Measurements from ENCODE around the gene LMCD1.

LMCD1 gene

DNA sequence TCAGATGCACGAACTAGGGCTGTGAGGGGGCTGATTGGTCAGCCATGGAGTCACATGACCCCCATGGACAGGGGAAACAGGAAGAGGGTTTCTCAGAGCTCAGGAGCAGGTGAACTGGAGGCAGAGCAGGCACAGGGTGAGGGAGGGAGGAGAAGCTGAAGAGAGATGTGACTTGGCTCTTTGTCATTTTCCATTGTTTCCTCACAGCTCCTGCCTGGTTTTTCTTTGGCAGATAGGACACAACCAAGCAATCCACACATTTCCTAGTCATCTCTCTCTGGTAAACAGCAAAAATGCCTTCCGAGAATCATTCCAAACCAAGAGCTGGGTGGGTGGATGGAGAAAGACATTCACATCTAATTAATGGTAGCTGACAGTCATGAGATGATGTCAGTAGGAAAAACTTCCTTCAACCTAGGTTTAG lies 43.4 kb upstream of the LMCD1 start:
- no peak overlapping the region for H3K4me2 ChIP-seq (ENCODE audit: low read length)
- no peaks in the 10 kb centered on the region for H3K4me1 ChIP-seq (ENCODE audit: insufficient read depth, low read length, severe bottlenecking)

DNA sequence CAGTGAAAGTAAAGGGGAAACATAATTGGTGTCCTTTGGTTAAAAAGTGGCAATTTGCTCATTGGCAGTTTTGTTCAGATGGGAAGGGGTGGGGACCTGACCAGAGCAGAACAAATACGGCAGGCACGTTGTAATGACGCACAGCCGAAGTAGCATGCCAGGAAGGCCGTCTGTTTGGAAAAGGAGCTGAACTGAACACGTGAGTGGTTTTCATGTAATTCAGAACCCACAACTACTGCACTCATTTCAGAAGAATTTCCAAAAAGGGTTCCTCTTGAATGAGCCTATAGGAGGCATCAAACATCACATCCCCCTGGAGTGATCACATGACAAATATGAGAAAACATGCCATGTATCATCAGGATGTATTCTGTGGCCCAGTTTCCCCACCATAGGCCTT lies 42.9 kb upstream of the LMCD1 start:
- Histone ChIP-seq H4K20me1 (ENCODE audit: insufficient read depth, low read length) (no peaks in the 10 kb centered on the region), H3K27ac (ENCODE audit: low read depth, low read length, poor library complexity, severe bottlenecking) (no peak overlapping the region), H3K27me3 (ENCODE audit: insufficient read depth, low read length) (no peaks in the 10 kb centered on the region), H2AFZ (ENCODE audit: low read length) (no peak overlapping the region), H3K9me2 (ENCODE audit: low read depth, low read length) (no peaks in the 10 kb centered on the region), H3K9ac (ENCODE audit: low read length) (no peak overlapping the region), H3K36me3 (ENCODE audit: insufficient read depth, low read length) (no peaks in the 10 kb centered on the region), H3F3A (ENCODE audit: insufficient read depth, low read length) (no peaks in the 10 kb centered on the region), H3K79me2 (ENCODE audit: insufficient read depth, low read length) (no peaks in the 10 kb centered on the region), H3K4me1 (ENCODE audit: insufficient read depth, low read length, severe bottlenecking) (no peaks in the 10 kb centered on the region), H3K4me2 (ENCODE audit: low read length) (no peak overlapping the region), H3K9me3 (ENCODE audit: low read length) (no peaks in the 10 kb centered on the region), H3K4me3 (ENCODE audit: low read depth, low read length, poor library complexity, severe bottlenecking) (no peak overlapping the region)
- TF ChIP-seq EZH2 (IDR thresholded peaks at IDR 0.05; ENCODE audit: borderline replicate concordance, low read length) = no peak
- TF ChIP-seq, protein P1, sequence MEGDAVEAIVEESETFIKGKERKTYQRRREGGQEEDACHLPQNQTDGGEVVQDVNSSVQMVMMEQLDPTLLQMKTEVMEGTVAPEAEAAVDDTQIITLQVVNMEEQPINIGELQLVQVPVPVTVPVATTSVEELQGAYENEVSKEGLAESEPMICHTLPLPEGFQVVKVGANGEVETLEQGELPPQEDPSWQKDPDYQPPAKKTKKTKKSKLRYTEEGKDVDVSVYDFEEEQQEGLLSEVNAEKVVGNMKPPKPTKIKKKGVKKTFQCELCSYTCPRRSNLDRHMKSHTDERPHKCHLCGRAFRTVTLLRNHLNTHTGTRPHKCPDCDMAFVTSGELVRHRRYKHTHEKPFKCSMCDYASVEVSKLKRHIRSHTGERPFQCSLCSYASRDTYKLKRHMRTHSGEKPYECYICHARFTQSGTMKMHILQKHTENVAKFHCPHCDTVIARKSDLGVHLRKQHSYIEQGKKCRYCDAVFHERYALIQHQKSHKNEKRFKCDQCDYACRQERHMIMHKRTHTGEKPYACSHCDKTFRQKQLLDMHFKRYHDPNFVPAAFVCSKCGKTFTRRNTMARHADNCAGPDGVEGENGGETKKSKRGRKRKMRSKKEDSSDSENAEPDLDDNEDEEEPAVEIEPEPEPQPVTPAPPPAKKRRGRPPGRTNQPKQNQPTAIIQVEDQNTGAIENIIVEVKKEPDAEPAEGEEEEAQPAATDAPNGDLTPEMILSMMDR (IDR thresholded peaks at IDR 0.05; ENCODE audit: low read length) = no peak

More for the DNA sequence above, 43.4 kb upstream of the LMCD1 start:
- H3K4me3 ChIP-seq (ENCODE audit: low read depth, low read length, poor library complexity, severe bottlenecking) = no peak overlapping the region
- no peaks in the 10 kb centered on the region for H3K27me3 ChIP-seq (ENCODE audit: insufficient read depth, low read length)
- TF ChIP-seq, protein P1 (IDR thresholded peaks at IDR 0.05; ENCODE audit: low read length) = no peak
- TF ChIP-seq EZH2 (IDR thresholded peaks at IDR 0.05; ENCODE audit: borderline replicate concordance, low read length) = no peak
- no peaks in the 10 kb centered on the region for H3K36me3 ChIP-seq (ENCODE audit: insufficient read depth, low read length)
- no peaks in the 10 kb centered on the region for H3K9me3 ChIP-seq (ENCODE audit: low read length)
- no peak overlapping the region for H3K9ac ChIP-seq (ENCODE audit: low read length)
- no peaks in the 10 kb centered on the region for H4K20me1 ChIP-seq (ENCODE audit: insufficient read depth, low read length)
- no peaks in the 10 kb centered on the region for H3F3A ChIP-seq (ENCODE audit: insufficient read depth, low read length)
- H3K27ac ChIP-seq (ENCODE audit: low read depth, low read length, poor library complexity, severe bottlenecking) = no peak overlapping the region
- no peaks in the 10 kb centered on the region for H3K79me2 ChIP-seq (ENCODE audit: insufficient read depth, low read length)
- H3K9me2 ChIP-seq (ENCODE audit: low read depth, low read length) = no peaks in the 10 kb centered on the region
- no peak overlapping the region for H2AFZ ChIP-seq (ENCODE audit: low read length)

DNA sequence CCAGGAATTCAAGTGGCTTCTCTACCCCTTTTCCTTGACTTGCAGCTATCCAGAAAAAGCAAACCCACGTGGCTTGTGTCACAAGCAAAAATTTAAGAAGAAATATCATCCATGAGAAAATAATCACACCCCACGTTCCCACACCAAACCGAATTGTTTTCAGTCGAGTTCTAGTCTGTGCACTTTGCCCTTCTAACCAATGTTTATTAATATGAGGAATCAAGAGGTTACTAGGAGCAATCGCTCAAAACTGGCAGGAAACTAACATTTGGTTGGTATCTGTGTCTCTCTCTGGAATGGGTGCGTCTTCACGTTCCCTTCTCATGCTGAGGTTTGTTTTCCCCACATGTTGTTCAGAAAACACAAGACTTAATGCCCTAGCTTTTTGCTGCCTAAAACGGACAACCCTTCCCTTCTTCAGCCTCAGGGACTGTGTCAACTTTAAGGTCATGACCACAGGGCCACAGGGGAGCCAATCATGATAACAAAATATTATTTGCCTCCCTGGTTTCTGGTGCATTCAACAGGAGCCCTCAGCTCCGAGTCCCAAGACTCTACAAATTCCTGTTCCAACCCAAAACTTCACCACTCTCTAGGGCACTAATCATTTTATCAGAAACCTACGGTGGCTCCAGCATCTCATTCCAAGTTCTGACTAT lies 41.4 kb upstream of the LMCD1 start:
- H3K9me2 ChIP-seq (ENCODE audit: low read depth, low read length) = no peaks in the 10 kb centered on the region
- TF ChIP-seq EZH2 (IDR thresholded peaks at IDR 0.05; ENCODE audit: borderline replicate concordance, low read length) = no peak
- TF ChIP-seq, protein P1 (IDR thresholded peaks at IDR 0.05; ENCODE audit: low read length) = no peak
- H3F3A ChIP-seq (ENCODE audit: insufficient read depth, low read length) = no peaks in the 10 kb centered on the region

More for the DNA sequence above, 41.4 kb upstream of the LMCD1 start:
- H2AFZ ChIP-seq (ENCODE audit: low read length) = no peak overlapping the region
- no peaks in the 10 kb centered on the region for H3K27me3 ChIP-seq (ENCODE audit: insufficient read depth, low read length)
- H3K9ac ChIP-seq (ENCODE audit: low read length) = no peak overlapping the region
- H3K9me3 ChIP-seq (ENCODE audit: low read length) = no peaks in the 10 kb centered on the region
- H3K4me1 ChIP-seq (ENCODE audit: insufficient read depth, low read length, severe bottlenecking) = no peaks in the 10 kb centered on the region
- H3K79me2 ChIP-seq (ENCODE audit: insufficient read depth, low read length) = no peaks in the 10 kb centered on the region
- no peak overlapping the region for H3K27ac ChIP-seq (ENCODE audit: low read depth, low read length, poor library complexity, severe bottlenecking)
- no peak overlapping the region for H3K4me2 ChIP-seq (ENCODE audit: low read length)
- H3K4me3 ChIP-seq (ENCODE audit: low read depth, low read length, poor library complexity, severe bottlenecking) = no peak overlapping the region
- H3K36me3 ChIP-seq (ENCODE audit: insufficient read depth, low read length) = no peaks in the 10 kb centered on the region
- no peaks in the 10 kb centered on the region for H4K20me1 ChIP-seq (ENCODE audit: insufficient read depth, low read length)
